Heart right ventricle (tissue), 16 donors: ENCODE measurements around the gene SRGAP1. TPM values are rescaled to one million over a fixed set of nuclear protein-coding genes. Genes with fewer than 3 reads are reported as not detected.

Experiments used
- ATAC-seq, 8 donors: fragments of 200-7000 bp; cut with Tn5 transposase; one replicate each; pipeline ENCODE4 v1.9.1; 2020; ENCODE audit warnings: mild to moderate bottlenecking in 8 of 8, moderate library complexity in 8 of 8, moderate number of reproducible peaks in 1 of 8
- DNase-seq, 2 donors: peaks; one replicate each; pipeline ENCODE4 v3.0.0-alpha.2; 2020
- H3K27ac ChIP-seq, 10 donors: fragments of 200-600 bp; sonication (generic) in 2 of 10; one replicate each; pipeline versions ENCODE4 v1.5.0 to v1.8.0; 2020 to 2022; ENCODE audit warnings: mild to moderate bottlenecking in 3 of 10
- H3K27me3 ChIP-seq, 7 donors: fragments of 200-600 bp; one replicate each; pipeline ENCODE4 v1.8.0; 2021 to 2022; ENCODE audit warnings: mild to moderate bottlenecking in 2 of 7
- H3K36me3 ChIP-seq, 9 donors: fragments of 200-600 bp; sonication (generic) in 1 of 9; one replicate each; pipeline versions ENCODE4 v1.5.0 to v1.8.0; 2020 to 2022; ENCODE audit warnings: mild to moderate bottlenecking in 2 of 9
- H3K4me1 ChIP-seq, 9 donors: fragments of 200-600 bp; sonication (generic) in 1 of 9; one replicate each; pipeline versions ENCODE4 v1.5.0 to v1.8.0; 2020 to 2022; ENCODE audit warnings: mild to moderate bottlenecking in 4 of 9
- H3K4me3 ChIP-seq, 10 donors: fragments of 200-600 bp; sonication (generic) in 2 of 10; one replicate each; pipeline versions ENCODE4 v1.5.0 to v1.8.0; 2020 to 2022; ENCODE audit warnings: mild to moderate bottlenecking in 7 of 10, moderate library complexity in 2 of 10
- H3K9me3 ChIP-seq, 11 donors: fragments of 200-600 bp in 10 of 11; sonication (generic) in 2 of 11; one replicate each; pipeline versions ENCODE4 v1.5.0 to v1.8.0; 2013 to 2022; ENCODE audit warnings: mild to moderate bottlenecking in 2 of 11, control low read depth in 1 of 11, moderate library complexity in 1 of 11
- CTCF ChIP-seq, 9 donors: fragments of 200-600 bp; sonication (generic) in 2 of 9; IDR thresholded peaks; one replicate each; pipeline versions ENCODE4 v1.5.0 to v1.8.0; 2021 to 2022; ENCODE audit warnings: antibody characterized with exemption in 9 of 9, mild to moderate bottlenecking in 5 of 9, moderate library complexity in 1 of 9
- WGBS, 2 donors: extraction: QIAGEN DNeasy Blood & Tissue Kit; methylation state at CpG; one replicate each; pipeline ENCODE4 v1.1.7; 2013; ENCODE audit warnings: inconsistent platforms in 1 of 2; 5-methylcytosine and 5-hydroxymethylcytosine counted together
- intact Hi-C, 10 donors: fragments of 100-400 bp; cut with DNase I; formaldehyde crosslinking; loops; one replicate each; pipeline versions ENCODE4 v1.11.1 to v1.14.2; 2022
- polyA plus RNA-seq, 2 donors: library from polyadenylated mRNA; stranded (reverse); fragments of 200-250 nt; gene quantifications; one replicate each; pipeline ENCODE4 v1.2.3, GENCODE V29; 2013
- total RNA-seq, 10 donors: library from RNA; stranded (reverse); fragmentation: NEBNext Ultra II Directional in 3 of 10; extraction: Animal tissue kit (Norgen Biotek cat#: 25700) in 3 of 10; gene quantifications; one replicate each; pipeline versions ENCODE4 v1.2.1 to v1.2.4, GENCODE V29; 2021 to 2023
- donor health status: Arrhythmogenic right ventricular cardiomyopathy.
- donor health status: ischemic (EF 13 %, LVEDD 7.1; RV severe dilation, severe dysfunction).
- donor health status: healthy with polysubstance abuse.
- donor health status: DM: no; HTN: yes; CAD: no.
- donor health status: DM: no; HTN: no; CAD: no.
- donor health status: ischemic (EF 25% LVEDD 6.9; RV normal size, moderate dysfunction).
- donor health status: ischemic (EF 25% LVEDD 5.7; RV mildly dilated, moderate dysfunction).
- donor health status: healthy.
- donor health status: DM: yes; HTN: yes; CAD: no.
- donor health status: Ischemic cardiomyopathy.
- donor health status: ischemic (EF 35%, LVEDD 5.7; RV mildly dilated, moderate dysfunction).
- donor health status: nonischemic (EF 11% LVEDD 7.7; RV severe dilation, severe dysfunction).
- donor health status: DM: yes; HTN: yes; CAD: no.
- donor health status: PGD.
- donor health status: ischemic (EF 29% LVEDD 5.4; RV normal size, mild dysfunction).
- donor health status: nonischemic (EF 23%, LVEDD 6.1; RV moderate dilation, normal function).

SRGAP1 gene
- total and polyA plus RNA-seq, 12 donors, result 1.3 to 6.4 (median 3.6) TPM

GRCh38 chr12:63945777-63946176, 101.3 kb downstream of the SRGAP1 start:
- Histone ChIP-seq H3K27me3 (no peaks in the 10 kb centered on the region), H3K4me3 (no peak overlapping the region), H3K9me3 (no peaks in the 10 kb centered on the region), H3K36me3 (no peaks in the 10 kb centered on the region), H3K27ac (no peak overlapping the region), H3K4me1 (peaks cover under 1 to 56% (median 25%) of the 10 kb centered on the region in 9 donors)
- DNase-seq, result no peak
- TF ChIP-seq CTCF (IDR thresholded peaks at IDR 0.05), result no peak
- intact Hi-C loops, result loop anchor here in 1 of 10 donors (10.0 kb wide), 1 partner anchor 101 kb away; the partner anchor contains the start of gene SRGAP1
- no peak for ATAC-seq

- DNase-seq (no peak), ATAC-seq (no peak)
- peak overlapping the region in 2 of 10 donors; percentile 1 to 23 for H3K27ac ChIP-seq
- H3K4me1 ChIP-seq, result peaks cover 0 to 33% (median 14%) of the 10 kb centered on the region in 9 donors
- no peak overlapping the region for H3K4me3 ChIP-seq
- no peaks in the 10 kb centered on the region for H3K36me3 ChIP-seq
- TF ChIP-seq CTCF (IDR thresholded peaks at IDR 0.05), result no peak
- intact Hi-C loops, result loop anchor here in 1 of 10 donors (10.0 kb wide), 1 partner anchor 103 kb away; the partner anchor contains the start of gene SRGAP1
- no peaks in the 10 kb centered on the region for H3K9me3 ChIP-seq
- no peaks in the 10 kb centered on the region for H3K27me3 ChIP-seq
Measured at GRCh38 chr12:63948211-63948610, 103.7 kb downstream of the SRGAP1 start.

- peaks cover 0 to 23% (median 12%) of the 10 kb centered on the region in 9 donors for H3K4me1 ChIP-seq
- H3K9me3 ChIP-seq, result no peaks in the 10 kb centered on the region
- peak in 1 of 2 donors; percentile 20 for DNase-seq
- no peak overlapping the region for H3K4me3 ChIP-seq
- 18 to 34% methylated on average over 2 of the region's 2 CpGs for WGBS, 2 donors
- TF ChIP-seq CTCF (IDR thresholded peaks at IDR 0.05), result no peak
- H3K27me3 ChIP-seq, result no peaks in the 10 kb centered on the region
- H3K36me3 ChIP-seq, result no peaks in the 10 kb centered on the region
- peak in 5 of 8 donors; percentile 19 to 75 (median 64) for ATAC-seq
- H3K27ac ChIP-seq, result peak overlapping the region in 4 of 10 donors; percentile 1 to 43 (median 22)
- intact Hi-C loops, result loop anchor here in 1 of 10 donors (10.0 kb wide), 1 partner anchor 105 kb away; the partner anchor contains the start of gene SRGAP1
Measured at GRCh38 chr12:63949902-63950301, 105.4 kb downstream of the SRGAP1 start.

GRCh38 chr12:63952995-63953394, 108.5 kb downstream of the SRGAP1 start:
- no peaks in the 10 kb centered on the region for H3K27me3 ChIP-seq
- H3K4me1 ChIP-seq, result peaks cover 0 to 33% (median 26%) of the 10 kb centered on the region in 9 donors
- no peaks in the 10 kb centered on the region for H3K9me3 ChIP-seq
- no peak overlapping the region for H3K4me3 ChIP-seq
- WGBS, 2 donors, result 61 to 87% methylated on average over 1 of the region's 1 CpG
- no peak overlapping the region for H3K27ac ChIP-seq
- DNase-seq, result no peak
- no peaks in the 10 kb centered on the region for H3K36me3 ChIP-seq
- intact Hi-C loops, result no loop called here
- ATAC-seq, result no peak
- TF ChIP-seq CTCF (IDR thresholded peaks at IDR 0.05), result no peak
